Fibroblast of the aortic adventitia (primary cell): ENCODE results near the gene PRRX2. TPM values are rescaled to one million over a fixed set of nuclear protein-coding genes. Genes with fewer than 3 reads are reported as not detected.

ENCODE experiments used
- DNase-seq: peaks from one replicate; pipeline ENCODE4 v3.0.0-alpha.2; 2010; ENCODE audit warnings: low read depth
- H3K4me3 ChIP-seq: 2 replicates; pipeline ENCODE4 v1.5.1; 2011; ENCODE audit warnings: low read depth, mild to moderate bottlenecking, control low read depth, low read length, moderate library complexity
- CTCF ChIP-seq: IDR thresholded peaks from 2 replicates; pipeline ENCODE4 v1.5.1; 2011; ENCODE audit warnings: mild to moderate bottlenecking, low read length, control low read depth, inconsistent platforms; ENCODE audit not compliant: insufficient read depth
- total RNA-seq: library from RNA; depleted of rRNA; stranded (reverse); fragments of >200 nt; gene quantifications from 2 replicates; pipeline ENCODE4 v1.2.3, GENCODE V29; 2012; ENCODE audit warnings: low replicate concordance

Gene PRRX2
- total RNA-seq, result 3.5 and 36.1 TPM in 2 replicates

DNA sequence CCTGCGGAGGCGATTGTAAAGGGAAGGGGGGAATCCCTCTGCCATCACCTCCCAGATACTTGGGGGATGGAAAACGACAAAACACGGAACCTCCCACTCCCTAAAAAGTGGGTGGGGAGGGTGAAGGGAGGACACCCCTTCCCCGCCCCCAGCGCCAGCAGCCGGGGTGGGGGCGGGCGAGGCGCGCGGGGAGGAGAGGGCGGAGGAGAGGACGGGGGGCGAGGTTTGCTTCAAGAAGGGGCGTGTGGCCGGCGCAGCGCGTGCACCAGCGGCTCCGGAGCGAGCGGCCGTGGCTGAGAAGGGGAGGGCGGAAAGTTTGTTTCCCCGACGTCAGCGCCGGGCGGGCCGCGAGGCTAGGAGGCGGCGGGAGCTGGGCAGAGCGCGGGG, at the start of gene PRRX2:
PRRX2 (plus strand) TSS at position 259 of the 387 bp plus-strand sequence. CDS start 221 bp downstream, outside the sequence.
- TF ChIP-seq CTCF, result no peak
- H3K4me3 ChIP-seq, result peak within 1 kb of the TSS; percentile 79
- peak; percentile 58 for DNase-seq

GRCh38 chr9:129617167-129617566, 48.3 kb upstream of the PRRX2 start:
- no peak overlapping the region for H3K4me3 ChIP-seq
- TF ChIP-seq CTCF, result peak; percentile 70
- peak; percentile 74 for DNase-seq

GRCh38 chr9:129619787-129620668, 45.4 kb upstream of the PRRX2 start:
- no peak for DNase-seq
- TF ChIP-seq CTCF, result peak; percentile 29
- H3K4me3 ChIP-seq, result peak overlapping the region; percentile 60

- TF ChIP-seq CTCF, result no peak
- peak within 1 kb of the TSS; percentile 60 for H3K4me3 ChIP-seq
- no peak for DNase-seq
Observed at GRCh38 chr9:129620669-129621295, 44.7 kb upstream of the PRRX2 start, which contains the start of gene C9orf50. TSS of gene C9orf50 (minus strand) at chr9:129621101. CDS start at chr9:129620574, 527 bp downstream.

DNA sequence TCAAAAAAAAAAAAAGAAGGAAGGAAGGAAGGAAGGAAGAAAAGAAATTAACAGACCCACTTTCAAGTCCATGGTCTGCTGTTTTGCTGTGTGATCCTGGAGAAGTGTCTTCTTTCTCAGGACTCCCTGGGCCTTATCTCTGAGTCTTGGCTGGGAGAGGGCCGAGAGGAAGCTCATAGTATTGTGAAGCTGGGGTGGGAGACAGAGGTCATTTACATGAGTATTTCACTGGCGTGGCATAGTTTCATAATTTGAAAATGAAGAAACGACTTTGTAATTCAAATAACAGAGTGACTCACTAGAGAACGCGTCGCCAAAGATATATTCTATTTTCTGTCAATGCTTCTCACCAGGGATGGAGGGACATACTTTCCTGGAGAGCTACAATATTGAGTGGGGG, 42.1 kb upstream of the PRRX2 start:
- no peak for TF ChIP-seq CTCF
- no peak overlapping the region for H3K4me3 ChIP-seq
- peak; percentile 84 for DNase-seq

- peak; percentile 84 for TF ChIP-seq CTCF
- DNase-seq, result peak; percentile 65
- no peak overlapping the region for H3K4me3 ChIP-seq
Observed at GRCh38 chr9:129624168-129624759, 41.2 kb upstream of the PRRX2 start.
